GM12878 (cell line): ENCODE results near the gene ADAMTSL4. TPM values are rescaled to one million over a fixed set of nuclear protein-coding genes. Genes with fewer than 3 reads are reported as not detected.
A peak's percentile ranks its signal among the peaks of the same experiment; 100 is the strongest.

Experiments
- ATF2 ChIP-seq: IDR thresholded peaks from 2 replicates; pipeline ENCODE4 v1.6.1; 2012; ENCODE audit warnings: low read length, inconsistent platforms
- BMI1 ChIP-seq: fragments of 450-650 bp; IDR thresholded peaks from 2 replicates; pipeline ENCODE4 v1.6.1; 2016; ENCODE audit warnings: mild to moderate bottlenecking, moderate library complexity, borderline replicate concordance
- CBX3 ChIP-seq: fragments of 200-600 bp; sonication (generic); IDR thresholded peaks from 2 replicates; pipeline ENCODE4 v1.6.1; 2016; ENCODE audit warnings: low read depth, borderline replicate concordance
- CBX5 ChIP-seq: sonication (generic); IDR thresholded peaks from 2 replicates; pipeline ENCODE4 v1.6.1; 2016; ENCODE audit warnings: low read depth, moderate library complexity, mild to moderate bottlenecking, inconsistent platforms
- CTCF ChIP-seq, 3 experiments: IDR thresholded peaks in 2 of 3; conservative IDR thresholded peaks in 1 of 3; 2 replicates each; pipeline ENCODE4 v1.5.1; 2011; ENCODE audit warnings: low read depth in 3 of 3, low read length in 3 of 3, mild to moderate bottlenecking in 3 of 3, control low read depth in 2 of 3, moderate library complexity in 2 of 3, inconsistent platforms in 1 of 3, mixed read lengths in 1 of 3; ENCODE audit not compliant: control insufficient read depth in 2 of 3, insufficient read depth in 1 of 3; ENCODE audit errors: extremely low read depth in 1 of 3
- GABPA ChIP-seq: IDR thresholded peaks from 2 replicates; pipeline ENCODE4 v1.6.1; 2014; ENCODE audit warnings: antibody characterized with exemption, low read depth, mild to moderate bottlenecking, inconsistent platforms
- JUND ChIP-seq: IDR thresholded peaks from 2 replicates; pipeline ENCODE4 v1.6.1; 2012; ENCODE audit warnings: low read depth, mild to moderate bottlenecking, low read length, improper control_type of control experiment, moderate library complexity
- KDM1A ChIP-seq: fragments of 200-600 bp; sonication (generic); IDR thresholded peaks from 2 replicates; pipeline ENCODE4 v1.6.1; 2016; ENCODE audit warnings: borderline replicate concordance
- NFXL1 ChIP-seq: fragments of 450-650 bp; IDR thresholded peaks from 2 replicates; pipeline ENCODE4 v1.6.1; 2017; ENCODE audit warnings: antibody characterized with exemption, mild to moderate bottlenecking, borderline replicate concordance
- POU2F2 ChIP-seq: IDR thresholded peaks from 3 replicates; pipeline ENCODE4 v1.6.1; 2011; ENCODE audit warnings: low read depth, mild to moderate bottlenecking, low read length, borderline replicate concordance
- RUNX3 ChIP-seq: IDR thresholded peaks from 2 replicates; pipeline ENCODE4 v1.6.1; 2012; ENCODE audit warnings: low read length, inconsistent platforms
- SIN3A ChIP-seq: IDR thresholded peaks from 2 replicates; pipeline ENCODE4 v1.6.1; 2012; ENCODE audit warnings: low read depth, low read length, improper control_type of control experiment
- SKIL ChIP-seq: fragments of 450-650 bp; IDR thresholded peaks from 2 replicates; pipeline ENCODE4 v1.6.1; 2017; ENCODE audit warnings: mild to moderate bottlenecking, low read depth, inconsistent platforms; ENCODE audit not compliant: poor library complexity, severe bottlenecking
- SMARCA5 ChIP-seq: fragments of 450-650 bp; IDR thresholded peaks from 2 replicates; pipeline ENCODE4 v1.6.1; 2017; ENCODE audit warnings: mild to moderate bottlenecking
- SMC3 ChIP-seq: IDR thresholded peaks from 2 replicates; pipeline ENCODE4 v1.6.1; 2011; ENCODE audit warnings: low read length, improper control_type of control experiment, borderline replicate concordance
- TARDBP ChIP-seq: IDR thresholded peaks from 2 replicates; pipeline ENCODE4 v1.6.1; 2016; ENCODE audit warnings: borderline replicate concordance
- TCF7 ChIP-seq: IDR thresholded peaks from 2 replicates; pipeline ENCODE4 v1.6.1; 2014; ENCODE audit warnings: antibody characterized with exemption, borderline replicate concordance
- ZBED1 ChIP-seq: IDR thresholded peaks from 2 replicates; pipeline ENCODE4 v1.6.1; 2016; ENCODE audit warnings: borderline replicate concordance
- ZNF217 ChIP-seq: fragments of 450-650 bp; IDR thresholded peaks from 2 replicates; pipeline ENCODE4 v1.6.1; 2017; ENCODE audit warnings: antibody characterized with exemption, mild to moderate bottlenecking
- polyA plus RNA-seq, 11 experiments: library from polyadenylated mRNA; depleted of rRNA in 4 of 11; unstranded in 6 of 11; stranded (reverse) in 5 of 11; fragments of >200 nt; fragmentation: Nextera tagmentation in 4 of 11; fragmentation: Illumina TruSeq in 1 of 11; extraction: Ambion mirVana in 4 of 11; extraction: Trizol in 1 of 11; gene quantifications; 1 replicate in 1 of 11; 2 replicates in 10 of 11; pipeline versions ENCODE4 v1.2.1 to v1.2.3, GENCODE V29; 2011 to 2016; ENCODE audit warnings: inconsistent platforms in 2 of 11, missing spikeins in 2 of 11, low read depth in 1 of 11
- total RNA-seq, 4 experiments: library from RNA; depleted of rRNA in 3 of 4; stranded (reverse); fragments of >200 nt in 3 of 4; fragmentation: Illumina TruSeq in 1 of 4; extraction: Trizol in 1 of 4; gene quantifications; 2 replicates each; pipeline versions ENCODE4 v1.2.1 to v1.2.3, GENCODE V29; 2013 to 2021
- TF ChIP-seq, protein P1 (sequence below): fragments of 450-650 bp; IDR thresholded peaks from 2 replicates; pipeline ENCODE4 v1.6.1; 2017; ENCODE audit warnings: low read depth, mild to moderate bottlenecking, moderate library complexity
- TF ChIP-seq, protein P2 (sequence below): IDR thresholded peaks from 2 replicates; pipeline ENCODE4 v1.6.1; 2011; ENCODE audit warnings: low read depth, low read length, improper control_type of control experiment, borderline replicate concordance

ADAMTSL4 gene
- total and polyA plus RNA-seq, 10 of the 15 experiments (the other 5 are each of a cell fraction or from before 2014, with no cell fraction given), result 0.04 to 0.15 (median 0.05) TPM; not detected in 5

DNA sequence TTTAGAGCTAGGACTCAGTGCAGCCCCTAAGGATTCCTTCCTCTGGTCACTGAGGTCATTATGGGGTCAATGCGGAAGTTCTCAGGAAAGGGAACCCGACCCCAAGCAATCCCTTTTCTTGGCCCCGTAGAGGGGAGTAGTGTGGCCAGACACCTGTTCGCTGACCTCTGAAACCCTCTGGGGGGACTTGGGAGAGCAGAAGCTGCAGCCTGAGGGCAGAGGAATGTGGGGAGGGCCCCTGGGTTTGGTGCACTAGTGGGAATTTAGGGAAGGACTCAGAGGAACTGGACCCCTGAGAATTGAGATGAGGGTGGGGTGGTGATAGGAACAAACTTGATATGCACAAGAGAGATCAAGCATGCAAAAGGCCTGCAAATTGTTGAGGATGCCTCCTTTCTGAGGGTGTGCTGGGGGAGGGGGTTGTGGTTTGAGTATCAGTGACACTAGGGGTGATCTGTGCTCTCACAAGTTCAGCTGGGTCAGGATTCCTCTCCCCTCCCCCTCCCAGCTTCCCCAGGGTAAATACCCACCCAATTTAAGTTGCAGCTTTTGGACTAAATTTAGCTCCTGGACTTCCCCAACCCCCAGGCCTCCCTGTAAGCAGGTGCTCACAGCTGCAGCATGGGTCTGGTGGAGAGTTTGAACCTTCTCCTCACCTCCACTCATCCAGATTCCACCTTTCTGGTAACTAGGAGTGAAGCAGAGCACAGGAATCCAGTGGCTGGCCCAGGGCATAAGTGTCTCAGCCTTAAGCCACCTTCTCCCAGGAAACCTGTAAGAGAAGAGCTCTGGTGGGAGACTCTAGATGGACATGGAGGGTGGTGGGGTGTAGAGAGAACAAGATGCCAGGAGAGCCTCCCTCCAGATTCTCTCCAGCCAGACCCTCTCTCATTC lies 13.5 kb downstream of the ADAMTSL4 start (continued):
- TF ChIP-seq, protein P1, sequence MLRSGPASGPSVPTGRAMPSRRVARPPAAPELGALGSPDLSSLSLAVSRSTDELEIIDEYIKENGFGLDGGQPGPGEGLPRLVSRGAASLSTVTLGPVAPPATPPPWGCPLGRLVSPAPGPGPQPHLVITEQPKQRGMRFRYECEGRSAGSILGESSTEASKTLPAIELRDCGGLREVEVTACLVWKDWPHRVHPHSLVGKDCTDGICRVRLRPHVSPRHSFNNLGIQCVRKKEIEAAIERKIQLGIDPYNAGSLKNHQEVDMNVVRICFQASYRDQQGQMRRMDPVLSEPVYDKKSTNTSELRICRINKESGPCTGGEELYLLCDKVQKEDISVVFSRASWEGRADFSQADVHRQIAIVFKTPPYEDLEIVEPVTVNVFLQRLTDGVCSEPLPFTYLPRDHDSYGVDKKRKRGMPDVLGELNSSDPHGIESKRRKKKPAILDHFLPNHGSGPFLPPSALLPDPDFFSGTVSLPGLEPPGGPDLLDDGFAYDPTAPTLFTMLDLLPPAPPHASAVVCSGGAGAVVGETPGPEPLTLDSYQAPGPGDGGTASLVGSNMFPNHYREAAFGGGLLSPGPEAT, result peak; percentile 11; the same call in 1 of the 2 replicates
- peak; percentile 97 for TF ChIP-seq ZBED1
- TF ChIP-seq CBX5, result no peak
- no peak for TF ChIP-seq ZNF217
- no peak for TF ChIP-seq GABPA
- no peak for TF ChIP-seq CTCF (IDR thresholded peaks at IDR 0.05 in 2 of 3, conservative IDR thresholded peaks at IDR 0.05 in 1 of 3; ENCODE audit: control insufficient read depth in 2 of 3, extremely low read depth in 1 of 3, insufficient read depth in 1 of 3, low read depth in 3 of 3, low read length in 3 of 3)
- TF ChIP-seq CBX3, result no peak
- TF ChIP-seq POU2F2, result peak; percentile 95
- TF ChIP-seq TCF7, result no peak
- no peak for TF ChIP-seq KDM1A
- peak; percentile 10; the same call in 1 of the 2 replicates for TF ChIP-seq SMC3
- TF ChIP-seq SKIL, result peak; percentile 92
- no peak for TF ChIP-seq ATF2
- peak; percentile 84; the same call in 1 of the 2 replicates for TF ChIP-seq TARDBP
- no peak; the same call in 1 of the 2 replicates for TF ChIP-seq SIN3A
- TF ChIP-seq NFXL1, result no peak
- TF ChIP-seq JUND, result 0 out of 2 replicates have a peak, but pooled peaks have one; percentile 24
- TF ChIP-seq SMARCA5, result peak; percentile 92
- TF ChIP-seq, protein P2, sequence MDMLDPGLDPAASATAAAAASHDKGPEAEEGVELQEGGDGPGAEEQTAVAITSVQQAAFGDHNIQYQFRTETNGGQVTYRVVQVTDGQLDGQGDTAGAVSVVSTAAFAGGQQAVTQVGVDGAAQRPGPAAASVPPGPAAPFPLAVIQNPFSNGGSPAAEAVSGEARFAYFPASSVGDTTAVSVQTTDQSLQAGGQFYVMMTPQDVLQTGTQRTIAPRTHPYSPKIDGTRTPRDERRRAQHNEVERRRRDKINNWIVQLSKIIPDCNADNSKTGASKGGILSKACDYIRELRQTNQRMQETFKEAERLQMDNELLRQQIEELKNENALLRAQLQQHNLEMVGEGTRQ, result no peak
- no peak for TF ChIP-seq RUNX3
- TF ChIP-seq BMI1, result no peak
